Right lobe of liver (tissue), 6 donors: Measurements from ENCODE around the gene RIPOR3. TPM values are rescaled to one million over a fixed set of nuclear protein-coding genes. Genes with fewer than 3 reads are reported as not detected.

Experiments used
- ATAC-seq, 4 donors: fragments of 200-7000 bp; cut with Tn5 transposase; one replicate each; pipeline ENCODE4 v1.9.1; 2020; ENCODE audit warnings: mild to moderate bottlenecking in 4 of 4, moderate library complexity in 4 of 4
- DNase-seq, 3 donors: peaks; one replicate each; pipeline ENCODE4 v3.0.0-alpha.2; 2020
- H3K27ac ChIP-seq, 3 donors: fragments of 200-600 bp; one replicate each; pipeline ENCODE4 v1.8.0; 2022
- H3K27me3 ChIP-seq, 2 donors: fragments of 200-600 bp; one replicate each; pipeline ENCODE4 v1.8.0; 2022
- H3K36me3 ChIP-seq, 4 donors: fragments of 200-600 bp; sonication (generic) in 1 of 4; one replicate each; pipeline versions ENCODE4 v1.5.1 to v1.8.0; 2017 to 2022; ENCODE audit warnings: control low read depth in 1 of 4
- H3K4me1 ChIP-seq, 4 donors: fragments of 200-600 bp; sonication (generic) in 1 of 4; one replicate each; pipeline versions ENCODE4 v1.5.1 to v1.8.0; 2017 to 2022; ENCODE audit warnings: control low read depth in 1 of 4
- H3K4me3 ChIP-seq, 3 donors: fragments of 200-600 bp; one replicate each; pipeline ENCODE4 v1.8.0; 2022
- H3K9me3 ChIP-seq, 4 donors: fragments of 200-600 bp; sonication (generic) in 1 of 4; one replicate each; pipeline versions ENCODE4 v1.5.1 to v1.8.0; 2017 to 2022; ENCODE audit warnings: control low read depth in 1 of 4
- CTCF ChIP-seq, 4 donors: fragments of 200-600 bp in 3 of 4; fragments of 450-650 bp in 1 of 4; IDR thresholded peaks; one replicate each; pipeline versions ENCODE4 v1.5.1 to v1.8.0; 2016 to 2022; ENCODE audit warnings: antibody characterized with exemption in 4 of 4, mild to moderate bottlenecking in 2 of 4
- POLR2A ChIP-seq: fragments of 450-650 bp; IDR thresholded peaks from one replicate; pipeline ENCODE4 v1.6.1; 2017; ENCODE audit warnings: antibody characterized with exemption, mild to moderate bottlenecking
- WGBS: methylation state at CpG from one replicate; pipeline ENCODE4 v1.1.6; 2018; ENCODE audit warnings: low coverage, low lambda C conversion rate; ENCODE audit not compliant: insufficient coverage; ENCODE audit errors: missing lambda C conversion rate; 5-methylcytosine and 5-hydroxymethylcytosine counted together
- intact Hi-C, 2 donors: fragments of 100-400 bp; cut with DNase I; formaldehyde crosslinking; loops; one replicate each; pipeline versions ENCODE4 v1.11.2 to v1.14.1; 2022
- total RNA-seq, 6 experiments: library from RNA; depleted of rRNA in 2 of 6; stranded (reverse); fragments of >200 nt in 2 of 6; fragmentation: NEBNext Ultra II Directional in 3 of 6; extraction: Animal tissue kit (Norgen Biotek cat#: 25700) in 3 of 6; gene quantifications; one replicate each; pipeline versions ENCODE4 v1.1.0 to v1.2.4, GENCODE V29; 2016 to 2023
- donor health status: DM: no; HTN: yes; CAD: no.
- donor health status: DM: no; HTN: no; CAD: no.
- donor health status: DM: no; HTN: no; CAD: no.
- donor health status: DM: no; HTN: yes; CAD: no.
- donor health status: DM: no; HTN: yes; CAD: no.

The RIPOR3 gene
- total RNA-seq, 6 experiments from 2014 or later = 4.8 to 13.8 (median 8.9) TPM

- TF ChIP-seq POLR2A (peak; percentile 90), CTCF (IDR thresholded peaks at IDR 0.05) (no peak)
- H3K27me3 ChIP-seq = no peaks in the 10 kb centered on the region
- H3K9me3 ChIP-seq = no peaks in the 10 kb centered on the region
- peak; percentile 84 to 95 (median 90) for ATAC-seq
- H3K4me3 ChIP-seq = peak within 1 kb of the TSS; percentile 83 to 96 (median 89)
- no peaks in the 10 kb centered on the region for H3K36me3 ChIP-seq
- DNase-seq = peak; percentile 99
- intact Hi-C loops = no loop called here
- H3K27ac ChIP-seq = peak within 1 kb of the TSS; percentile 73 to 88 (median 83)
- WGBS = 0% methylated on average over 2 of the region's 114 CpGs
- H3K4me1 ChIP-seq = peaks cover 0 to 45% (median 22%) of the 10 kb centered on the region in 4 donors
Measured at GRCh38 chr20:50731055-50731929, 40.0 kb upstream of the RIPOR3 start, which contains the start of gene PARD6B. TSS of gene PARD6B (plus strand) at chr20:50731580. CDS start at chr20:50731787, 207 bp downstream.

DNA sequence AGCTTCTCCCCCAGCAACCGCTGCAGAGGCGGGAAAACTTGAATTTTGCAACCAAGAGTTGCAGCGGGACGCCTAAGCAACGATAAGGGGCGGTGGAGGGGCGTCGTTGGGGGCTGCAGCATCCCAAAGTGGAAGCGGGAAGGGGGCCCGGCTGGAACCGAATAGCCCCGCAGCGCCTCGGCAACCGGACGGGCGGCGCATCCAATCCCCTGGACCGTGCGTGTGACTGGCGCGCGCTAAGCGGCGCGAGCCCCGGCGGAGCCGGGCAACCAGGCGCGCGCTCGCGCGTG lies 39.4 kb upstream of the RIPOR3 start:
- H3K9me3 ChIP-seq = no peaks in the 10 kb centered on the region
- peak overlapping the region; percentile 83 to 96 (median 89) for H3K4me3 ChIP-seq
- no CpG with 5 or more reads among the region's 35 CpGs for WGBS
- DNase-seq (no peak), ATAC-seq (no peak)
- peak overlapping the region; percentile 41 to 85 (median 59) for H3K27ac ChIP-seq
- H3K27me3 ChIP-seq = no peaks in the 10 kb centered on the region
- H3K36me3 ChIP-seq = no peaks in the 10 kb centered on the region
- TF ChIP-seq CTCF (IDR thresholded peaks at IDR 0.05) (no peak), POLR2A (no peak)
- H3K4me1 ChIP-seq = peaks cover 0 to 45% (median 22%) of the 10 kb centered on the region in 4 donors
- intact Hi-C loops = no loop called here

DNA sequence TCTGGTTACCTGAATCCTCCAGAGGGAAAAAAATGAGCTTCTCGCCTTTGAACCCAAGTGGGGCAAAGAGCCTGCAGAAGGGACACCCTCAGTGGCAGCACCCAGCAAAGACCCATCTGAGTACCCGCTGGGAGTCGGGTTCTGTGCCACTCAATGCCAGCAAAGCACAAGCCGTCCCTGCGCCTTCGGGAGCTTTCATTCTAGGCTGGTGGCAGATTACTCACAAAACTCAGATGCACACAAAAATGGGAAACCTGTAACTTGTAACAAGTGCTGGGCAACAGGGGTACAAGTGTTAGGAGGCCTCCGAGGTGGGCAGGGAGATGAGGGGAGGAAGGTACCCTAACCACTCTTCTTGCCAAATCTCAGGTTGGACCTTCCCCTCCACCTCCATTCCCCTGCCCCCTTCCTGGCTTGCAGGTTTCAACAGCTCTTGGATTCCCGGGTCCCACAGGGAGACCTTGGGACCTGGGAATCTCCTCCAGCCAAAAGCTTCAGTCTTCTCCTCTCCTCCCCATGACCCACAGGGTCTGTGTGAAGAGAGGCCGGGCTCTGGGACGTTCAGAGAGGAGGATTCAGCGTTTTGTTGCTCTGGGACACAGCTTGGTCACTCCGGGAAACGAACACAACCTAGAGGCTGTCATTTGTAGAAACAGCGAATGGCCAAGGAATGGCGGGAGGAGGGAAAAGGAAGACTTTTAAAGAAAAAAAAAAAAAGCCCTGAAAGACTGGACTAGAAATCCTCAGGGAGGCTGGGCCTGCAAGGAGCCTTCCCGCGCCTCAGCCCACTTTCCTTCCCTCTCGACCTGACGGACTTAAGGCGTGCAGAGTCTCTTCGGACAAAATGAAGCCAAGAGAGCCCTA lies 38.8 kb upstream of the RIPOR3 start:
- WGBS = 27% methylated on average over 10 of the region's 21 CpGs
- Histone ChIP-seq H3K27ac (peak overlapping the region; percentile 41 to 85 (median 59)), H3K9me3 (no peaks in the 10 kb centered on the region), H3K36me3 (no peaks in the 10 kb centered on the region), H3K27me3 (no peaks in the 10 kb centered on the region), H3K4me1 (peaks cover 0 to 45% (median 22%) of the 10 kb centered on the region in 4 donors), H3K4me3 (peak overlapping the region; percentile 83 to 96 (median 89))
- DNase-seq = peak in 1 of 3 donors; percentile 45
- no peak for TF ChIP-seq CTCF (IDR thresholded peaks at IDR 0.05)
- no peak for TF ChIP-seq POLR2A
- no peak for ATAC-seq
- intact Hi-C loops = no loop called here

DNA sequence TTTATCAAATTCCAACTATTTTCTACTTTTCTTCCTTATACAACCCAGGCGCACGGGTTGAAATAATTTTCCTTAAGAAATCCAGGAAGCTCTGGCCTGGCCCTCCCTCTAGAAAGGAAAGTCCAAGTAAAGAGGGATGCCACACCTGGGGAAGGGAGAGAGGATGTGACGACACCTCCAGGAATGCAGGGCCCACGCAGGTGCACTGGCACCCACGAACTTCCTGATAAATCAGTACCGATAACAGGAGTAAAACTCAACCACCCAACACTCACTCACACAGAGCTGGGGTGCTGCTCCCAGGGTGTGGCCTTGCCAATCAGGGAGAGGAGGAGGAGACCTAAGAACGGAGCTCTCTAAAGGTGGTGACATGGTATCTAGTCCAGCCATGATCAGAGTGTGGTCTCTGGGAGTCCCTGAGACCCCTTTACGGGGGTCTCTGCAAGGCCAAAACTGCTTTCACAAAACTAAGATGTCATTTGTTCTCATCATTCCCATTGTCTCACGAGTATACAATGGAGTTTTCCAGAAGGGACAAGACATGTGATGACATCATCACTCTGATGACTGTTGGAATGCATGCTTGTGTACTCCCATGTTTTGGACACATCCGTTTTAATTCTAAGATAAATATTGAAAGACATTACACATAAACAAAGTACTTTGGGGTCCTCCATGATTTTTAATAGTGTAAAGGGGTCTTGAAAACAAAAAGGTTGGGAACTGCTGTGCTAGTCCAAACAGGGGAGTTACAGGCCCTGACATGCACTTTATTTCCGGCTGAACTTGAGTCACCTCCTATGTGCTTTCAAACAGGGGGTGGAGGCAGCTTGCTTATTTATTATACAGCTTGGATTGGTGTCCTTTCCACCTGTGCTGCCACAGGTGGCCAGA lies 37.9 kb upstream of the RIPOR3 start:
- Histone ChIP-seq H3K36me3 (no peaks in the 10 kb centered on the region), H3K4me1 (peaks cover 0 to 45% (median 22%) of the 10 kb centered on the region in 4 donors), H3K27ac (peak overlapping the region in 2 of 3 donors; percentile 59 to 85), H3K4me3 (no peak overlapping the region), H3K27me3 (no peaks in the 10 kb centered on the region), H3K9me3 (no peaks in the 10 kb centered on the region)
- intact Hi-C loops = no loop called here
- DNase-seq = peak in 1 of 3 donors; percentile 39
- 66% methylated on average over 10 of the region's 11 CpGs for WGBS
- ATAC-seq = no peak
- no peak for TF ChIP-seq CTCF (IDR thresholded peaks at IDR 0.05)
- TF ChIP-seq POLR2A = no peak
